Testis (tissue), 3 donors: ENCODE results near the gene NKIRAS2. TPM values are rescaled to one million over a fixed set of nuclear protein-coding genes. Genes with fewer than 3 reads are reported as not detected.

Experiments
- DNase-seq: peaks from one replicate; pipeline ENCODE4 v3.0.0-alpha.2; 2019
- H3K27ac ChIP-seq, 2 donors: fragments of 200-600 bp; sonication (generic); one replicate each; pipeline ENCODE4 v1.5.1; 2019
- H3K27me3 ChIP-seq: fragments of 200-600 bp; sonication (generic); one replicate; pipeline ENCODE4 v1.5.1; 2019
- H3K36me3 ChIP-seq: fragments of 200-600 bp; sonication (generic); one replicate; pipeline ENCODE4 v1.5.1; 2017; ENCODE audit warnings: low read depth; ENCODE audit errors: missing control alignments
- H3K4me1 ChIP-seq: fragments of 200-600 bp; sonication (generic); one replicate; pipeline ENCODE4 v1.5.1; 2019
- H3K4me3 ChIP-seq, 2 donors: fragments of 200-600 bp; sonication (generic); one replicate each; pipeline ENCODE4 v1.5.1; 2017 to 2019
- H3K9me3 ChIP-seq: fragments of 200-600 bp; sonication (generic); one replicate; pipeline ENCODE4 v1.5.1; 2017
- POLR2A ChIP-seq: fragments of 450-650 bp; IDR thresholded peaks from one replicate; pipeline ENCODE4 v1.6.1; 2017; ENCODE audit warnings: antibody characterized with exemption, mild to moderate bottlenecking, moderate library complexity
- WGBS, 2 donors: methylation state at CpG; one replicate each; pipeline ENCODE4 v1.1.5; 2018; 5-methylcytosine and 5-hydroxymethylcytosine counted together
- intact Hi-C: fragments of 100-400 bp; cut with DNase I; formaldehyde crosslinking; loops from one replicate; pipeline ENCODE4 v1.15.1; 2023; ENCODE audit warnings: low total_unique reads
- polyA plus RNA-seq: library from polyadenylated mRNA; stranded (reverse); fragments of 350-450 nt; fragmentation: Illumina TruSeq; extraction: RNeasy Lipid Tissue Mini Kit (QIAGEN cat#74804); gene quantifications from one replicate; pipeline ENCODE4 v1.2.3, GENCODE V29; 2014; ENCODE audit warnings: low read depth, low replicate concordance; ENCODE audit not compliant: insufficient read depth
- total RNA-seq, 2 donors: library from RNA; depleted of rRNA; stranded (reverse); fragments of >200 nt; gene quantifications; one replicate each; pipeline ENCODE4 v1.2.3, GENCODE V29; 2016
- TF ChIP-seq, protein P1 (sequence below), 3 experiments: fragments of 450-650 bp in 2 of 3; fragments of 200-600 bp in 1 of 3; sonication (generic) in 1 of 3; IDR thresholded peaks; one replicate each; pipeline ENCODE4 v1.5.1; 2016 to 2019; ENCODE audit warnings: antibody characterized with exemption in 3 of 3, mild to moderate bottlenecking in 2 of 3, moderate library complexity in 1 of 3

Gene NKIRAS2
- total and polyA plus RNA-seq, 3 donors from 2014 or later, result 65.4 to 103 (median 85.1) TPM

DNA sequence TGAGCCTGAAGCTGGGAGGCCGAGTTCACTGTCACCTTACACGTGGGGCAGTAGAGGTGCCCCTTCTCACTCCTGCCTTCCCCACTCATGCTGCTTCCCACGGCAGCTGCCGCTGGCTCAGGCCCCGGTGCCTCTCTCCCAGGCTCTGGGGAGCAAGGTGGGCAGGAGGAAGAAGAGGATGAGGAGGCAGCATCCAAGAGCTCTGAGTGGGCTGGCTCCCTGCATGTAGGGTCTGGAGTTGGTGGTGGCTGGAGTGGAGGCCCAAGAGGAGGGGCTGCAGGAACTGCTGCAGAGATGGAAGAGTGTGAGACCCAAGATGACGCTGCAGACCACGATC lies 8.9 kb downstream of the NKIRAS2 start:
- H3K36me3 ChIP-seq, result no peaks in the 10 kb centered on the region
- H3K9me3 ChIP-seq, result no peaks in the 10 kb centered on the region
- intact Hi-C loops, result loop anchor here (10.0 kb wide), 1 partner anchor 64 kb away; the partner anchor contains the start of gene CNP
- no peak for DNase-seq
- H3K27ac ChIP-seq, result no peak overlapping the region
- WGBS, 2 donors, result 74 to 81% methylated on average over 5 to 7 of the region's 7 CpGs
- no peaks in the 10 kb centered on the region for H3K27me3 ChIP-seq
- H3K4me3 ChIP-seq, result no peak overlapping the region
- H3K4me1 ChIP-seq, result peaks cover 19% of the 10 kb centered on the region
- TF ChIP-seq, protein P1, sequence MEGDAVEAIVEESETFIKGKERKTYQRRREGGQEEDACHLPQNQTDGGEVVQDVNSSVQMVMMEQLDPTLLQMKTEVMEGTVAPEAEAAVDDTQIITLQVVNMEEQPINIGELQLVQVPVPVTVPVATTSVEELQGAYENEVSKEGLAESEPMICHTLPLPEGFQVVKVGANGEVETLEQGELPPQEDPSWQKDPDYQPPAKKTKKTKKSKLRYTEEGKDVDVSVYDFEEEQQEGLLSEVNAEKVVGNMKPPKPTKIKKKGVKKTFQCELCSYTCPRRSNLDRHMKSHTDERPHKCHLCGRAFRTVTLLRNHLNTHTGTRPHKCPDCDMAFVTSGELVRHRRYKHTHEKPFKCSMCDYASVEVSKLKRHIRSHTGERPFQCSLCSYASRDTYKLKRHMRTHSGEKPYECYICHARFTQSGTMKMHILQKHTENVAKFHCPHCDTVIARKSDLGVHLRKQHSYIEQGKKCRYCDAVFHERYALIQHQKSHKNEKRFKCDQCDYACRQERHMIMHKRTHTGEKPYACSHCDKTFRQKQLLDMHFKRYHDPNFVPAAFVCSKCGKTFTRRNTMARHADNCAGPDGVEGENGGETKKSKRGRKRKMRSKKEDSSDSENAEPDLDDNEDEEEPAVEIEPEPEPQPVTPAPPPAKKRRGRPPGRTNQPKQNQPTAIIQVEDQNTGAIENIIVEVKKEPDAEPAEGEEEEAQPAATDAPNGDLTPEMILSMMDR (IDR thresholded peaks at IDR 0.05), result no peak
- TF ChIP-seq POLR2A, result no peak

- Histone ChIP-seq H3K4me1 (peaks cover 9% of the 10 kb centered on the region), H3K36me3 (no peaks in the 10 kb centered on the region), H3K9me3 (no peaks in the 10 kb centered on the region), H3K4me3 (no peak overlapping the region), H3K27me3 (no peaks in the 10 kb centered on the region), H3K27ac (no peak overlapping the region)
- WGBS, 2 donors, result 43 to 68% methylated on average over 6 of the region's 6 CpGs
- no peak for TF ChIP-seq POLR2A
- TF ChIP-seq, protein P1 (IDR thresholded peaks at IDR 0.05), result no peak
- intact Hi-C loops, result no loop called here
- no peak for DNase-seq
Observed at GRCh38 chr17:42031584-42031983, 11.7 kb downstream of the NKIRAS2 start.

GRCh38 chr17:42034059-42034458 lies 14.2 kb downstream of the NKIRAS2 start:
- Histone ChIP-seq H3K4me1 (no peaks in the 10 kb centered on the region), H3K9me3 (no peaks in the 10 kb centered on the region), H3K27ac (no peak overlapping the region), H3K4me3 (no peak overlapping the region), H3K27me3 (no peaks in the 10 kb centered on the region), H3K36me3 (no peaks in the 10 kb centered on the region)
- intact Hi-C loops, result no loop called here
- DNase-seq, result no peak
- WGBS, 2 donors, result 56 to 72% methylated on average over 5 to 6 of the region's 6 CpGs
- TF ChIP-seq, protein P1 (IDR thresholded peaks at IDR 0.05), result no peak
- TF ChIP-seq POLR2A, result no peak

DNA sequence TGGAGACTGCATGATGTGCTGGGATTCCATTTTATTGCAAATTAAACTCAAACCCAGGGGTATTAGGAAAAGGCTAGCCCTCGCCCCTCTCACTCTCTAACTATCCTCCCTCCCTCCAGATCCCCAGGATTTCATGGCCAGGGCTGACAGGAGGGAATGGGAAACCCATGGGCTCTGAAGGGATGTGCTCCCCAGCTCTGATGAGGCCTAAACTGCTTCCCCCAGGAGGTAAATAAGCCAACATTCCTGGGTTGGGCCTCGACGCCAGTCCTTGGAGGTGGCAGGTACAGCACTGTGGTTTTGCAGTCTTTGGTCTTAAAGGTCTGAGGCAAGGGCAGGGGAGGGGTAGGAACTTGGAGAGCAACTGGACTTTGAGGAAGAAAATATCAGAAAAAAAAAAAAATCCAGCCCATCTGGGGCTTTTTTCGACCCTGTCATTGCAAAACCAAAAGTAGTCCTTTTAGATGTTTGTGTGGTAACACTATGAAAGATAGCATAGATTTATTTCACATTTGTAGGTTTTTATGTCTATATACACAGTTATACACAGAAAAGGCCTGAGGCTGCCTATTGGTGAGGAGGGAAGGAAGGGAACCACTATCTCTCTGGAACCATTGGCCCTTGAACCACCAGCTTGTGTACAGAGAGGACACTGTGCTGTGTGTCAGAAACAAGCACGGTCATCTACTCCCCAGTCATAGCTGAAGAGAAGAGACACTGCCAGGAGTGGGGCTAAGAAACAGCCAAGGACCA lies 18.5 kb downstream of the NKIRAS2 start:
- no peak for DNase-seq
- H3K4me1 ChIP-seq, result no peaks in the 10 kb centered on the region
- no peak for TF ChIP-seq POLR2A
- TF ChIP-seq, protein P1 (IDR thresholded peaks at IDR 0.05), result no peak
- WGBS, 2 donors, result 78 to 87% methylated on average over 5 of the region's 5 CpGs
- H3K27ac ChIP-seq, result no peak overlapping the region
- no peaks in the 10 kb centered on the region for H3K9me3 ChIP-seq
- intact Hi-C loops, result no loop called here
- no peaks in the 10 kb centered on the region for H3K27me3 ChIP-seq
- H3K36me3 ChIP-seq, result no peaks in the 10 kb centered on the region
- no peak overlapping the region for H3K4me3 ChIP-seq
